Neural cell (in vitro differentiated cells): ENCODE results near the gene HOXA3. TPM values are rescaled to one million over a fixed set of nuclear protein-coding genes. Genes with fewer than 3 reads are reported as not detected.

Experiments used
- H2AFZ ChIP-seq: fragments of 200-600, 300-800 bp; sonication (generic), shearing (Covaris generic); 2 replicates; pipeline ENCODE4 v1.6.0; 2014; ENCODE audit warnings: low read depth, mild to moderate bottlenecking, antibody characterized with exemption, low read length, moderate library complexity
- H3F3A ChIP-seq: fragments of 200-600 bp; shearing (Covaris generic); 2 replicates; pipeline ENCODE4 v1.6.1; 2016; ENCODE audit warnings: mild to moderate bottlenecking, moderate library complexity, mixed read lengths, antibody characterized with exemption, low read length; ENCODE audit not compliant: insufficient read depth, poor library complexity, severe bottlenecking
- H3K27ac ChIP-seq: fragments of 200-600, 300-800 bp; sonication (generic), shearing (Covaris generic); 2 replicates; pipeline ENCODE4 v1.5.1; 2014; ENCODE audit warnings: mild to moderate bottlenecking, low read length, moderate library complexity
- H3K27me3 ChIP-seq: fragments of 300-800, 200-600 bp; sonication (generic), shearing (Covaris generic); 2 replicates; pipeline ENCODE4 v1.6.0; 2014; ENCODE audit warnings: mild to moderate bottlenecking, low read depth, low read length, moderate library complexity; ENCODE audit not compliant: insufficient read depth
- H3K36me3 ChIP-seq: fragments of 300-800, 200-600 bp; sonication (generic), shearing (Covaris generic); 2 replicates; pipeline ENCODE4 v1.5.1; 2014; ENCODE audit warnings: mild to moderate bottlenecking, antibody characterized with exemption, low read length, moderate library complexity; ENCODE audit not compliant: insufficient read depth
- H3K4me2 ChIP-seq: fragments of 300-800, 200-600 bp; sonication (generic), shearing (Covaris generic); 2 replicates; pipeline ENCODE4 v1.6.0; 2014; ENCODE audit warnings: mild to moderate bottlenecking, low read length
- H3K4me3 ChIP-seq: fragments of 300-800, 200-600 bp; sonication (generic), shearing (Covaris generic); 2 replicates; pipeline ENCODE4 v1.5.1; 2014; ENCODE audit warnings: mild to moderate bottlenecking, low read length, moderate library complexity
- H3K79me2 ChIP-seq: fragments of 200-600 bp; shearing (Covaris generic); replicated peaks from 2 replicates; pipeline ENCODE4 v1.6.0; 2014; ENCODE audit warnings: mild to moderate bottlenecking, low read length, moderate library complexity; ENCODE audit not compliant: insufficient read depth
- H3K9ac ChIP-seq: fragments of 300-800, 200-600 bp; sonication (generic), shearing (Covaris generic); 2 replicates; pipeline ENCODE4 v1.6.1; 2016; ENCODE audit warnings: mild to moderate bottlenecking, low read length, mixed read lengths
- H3K9me2 ChIP-seq: fragments of 200-600 bp; shearing (Covaris generic); 2 replicates; pipeline ENCODE4 v1.6.1; 2016; ENCODE audit warnings: mild to moderate bottlenecking, low read length, mixed read lengths; ENCODE audit not compliant: insufficient read depth
- H3K9me3 ChIP-seq: fragments of 200-600, 300-800 bp; sonication (generic), shearing (Covaris generic); 2 replicates; pipeline ENCODE4 v1.6.1; 2016; ENCODE audit warnings: mild to moderate bottlenecking, mixed run types, low read length, moderate library complexity, mixed read lengths
- H4K20me1 ChIP-seq: fragments of 200-600 bp; shearing (Covaris generic); 2 replicates; pipeline ENCODE4 v1.6.1; 2016; ENCODE audit warnings: mild to moderate bottlenecking, mixed run types; ENCODE audit not compliant: insufficient read depth
- CTCF ChIP-seq: fragments of 450-650 bp; IDR thresholded peaks from 2 replicates; pipeline ENCODE4 v1.5.1; 2014; ENCODE audit warnings: antibody characterized with exemption, mild to moderate bottlenecking, moderate library complexity; ENCODE audit not compliant: poor library complexity, severe bottlenecking
- EP300 ChIP-seq: fragments of 450-650 bp; conservative IDR thresholded peaks from 2 replicates; pipeline ENCODE4 v1.6.1; 2014; ENCODE audit warnings: antibody characterized with exemption, mild to moderate bottlenecking, moderate library complexity; ENCODE audit not compliant: poor library complexity, severe bottlenecking
- EZH2 ChIP-seq: fragments of 200-600, 300-800 bp; shearing (Covaris generic), sonication (generic); IDR thresholded peaks from 2 replicates; pipeline ENCODE4 v1.6.1; 2014; ENCODE audit warnings: antibody characterized with exemption, low read length, borderline replicate concordance, mild to moderate bottlenecking; ENCODE audit not compliant: insufficient read depth, poor library complexity, severe bottlenecking
- MXI1 ChIP-seq: fragments of 450-650 bp; conservative IDR thresholded peaks from 2 replicates; pipeline ENCODE4 v1.6.1; 2014; ENCODE audit warnings: antibody characterized with exemption, mild to moderate bottlenecking; ENCODE audit not compliant: poor library complexity, severe bottlenecking
- POLR2AphosphoS5 ChIP-seq: IDR thresholded peaks from 2 replicates; pipeline ENCODE4 v1.6.1; 2012
- RAD21 ChIP-seq: fragments of 450-650 bp; conservative IDR thresholded peaks from 2 replicates; pipeline ENCODE4 v1.6.1; 2014; ENCODE audit warnings: antibody characterized with exemption, mild to moderate bottlenecking, moderate library complexity
- REST ChIP-seq: IDR thresholded peaks from 2 replicates; pipeline ENCODE4 v1.6.1; 2012; ENCODE audit warnings: borderline replicate concordance
- SMC3 ChIP-seq: fragments of 450-650 bp; conservative IDR thresholded peaks from 2 replicates; pipeline ENCODE4 v1.6.1; 2014; ENCODE audit warnings: antibody characterized with exemption, mild to moderate bottlenecking, moderate library complexity; ENCODE audit not compliant: poor library complexity
- TAF1 ChIP-seq: IDR thresholded peaks from 2 replicates; pipeline ENCODE4 v1.6.1; 2012; ENCODE audit warnings: low read depth
- polyA plus RNA-seq: library from polyadenylated mRNA; depleted of rRNA; stranded (reverse); fragments of >200 nt; gene quantifications from 2 replicates; pipeline ENCODE4 v1.2.3, GENCODE V29; 2014

Gene HOXA3
- polyA plus RNA-seq, 1 donor from 2014 or later, result not detected

- H3K9ac ChIP-seq, result no peak overlapping the region
- H4K20me1 ChIP-seq, result no peaks in the 10 kb centered on the region
- no peak overlapping the region for H3K4me3 ChIP-seq
- TF ChIP-seq RAD21 (no peak), REST (no peak), MXI1 (no peak), POLR2AphosphoS5 (no peak), CTCF (no peak)
- peaks cover 7% of the 10 kb centered on the region for H3K9me3 ChIP-seq
- no peaks in the 10 kb centered on the region for H3K9me2 ChIP-seq
- no peak overlapping the region for H3K27ac ChIP-seq
- no peaks in the 10 kb centered on the region for H3K79me2 ChIP-seq
- no peak overlapping the region for H3K4me2 ChIP-seq
- no peaks in the 10 kb centered on the region for H3F3A ChIP-seq
- H3K36me3 ChIP-seq, result no peaks in the 10 kb centered on the region
- no peak overlapping the region for H2AFZ ChIP-seq
- H3K27me3 ChIP-seq, result peaks cover 100% of the 10 kb centered on the region
Measured at GRCh38 chr7:27172315-27172774, 20.0 kb upstream of the HOXA3 start.

DNA sequence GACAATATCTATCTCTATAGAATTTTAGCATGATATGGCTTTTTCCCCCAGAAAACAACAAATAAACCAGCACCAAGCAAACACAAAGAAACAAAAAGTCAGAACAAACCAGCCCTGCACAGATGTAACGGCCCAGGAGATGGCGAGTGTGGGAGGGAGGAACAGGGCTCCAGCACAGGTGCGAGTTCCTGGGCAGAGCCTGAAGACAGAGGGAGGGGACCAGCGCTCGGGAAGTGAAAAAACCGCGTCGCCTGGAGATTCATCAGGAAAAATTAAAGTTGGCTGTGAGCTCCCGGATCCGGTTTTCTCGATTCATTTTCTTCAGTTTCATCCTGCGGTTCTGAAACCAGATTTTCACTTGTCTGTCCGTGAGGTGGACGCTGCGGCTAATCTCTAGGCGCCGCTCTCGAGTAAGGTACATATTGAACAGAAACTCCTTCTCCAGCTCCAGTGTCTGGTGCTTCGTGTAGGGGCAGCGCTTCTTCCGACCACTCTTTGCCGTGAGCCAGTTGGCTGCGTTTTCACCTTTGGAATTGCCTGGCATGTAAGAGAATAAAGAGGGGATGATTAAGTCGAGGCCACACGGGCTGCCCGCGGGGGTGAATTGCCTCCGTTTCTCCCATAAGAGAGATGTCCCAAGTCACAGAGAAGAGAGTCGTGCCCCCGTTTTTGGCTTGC lies 19.4 kb upstream of the HOXA3 start:
- peaks cover 7% of the 10 kb centered on the region for H3K9me3 ChIP-seq
- TF ChIP-seq EZH2, result no peak
- H2AFZ ChIP-seq, result no peak overlapping the region
- no peak overlapping the region for H3K4me3 ChIP-seq
- H3F3A ChIP-seq, result no peaks in the 10 kb centered on the region
- no peak overlapping the region for H3K27ac ChIP-seq
- H3K36me3 ChIP-seq, result no peaks in the 10 kb centered on the region
- no peak overlapping the region for H3K4me2 ChIP-seq
- H3K9me2 ChIP-seq, result no peaks in the 10 kb centered on the region
- no peak overlapping the region for H3K9ac ChIP-seq
- no peaks in the 10 kb centered on the region for H4K20me1 ChIP-seq
- no peaks in the 10 kb centered on the region for H3K79me2 ChIP-seq
- H3K27me3 ChIP-seq, result peaks cover 100% of the 10 kb centered on the region

GRCh38 chr7:27171325-27171636 lies 18.9 kb upstream of the HOXA3 start:
- Histone ChIP-seq H3K36me3 (no peaks in the 10 kb centered on the region), H3K27ac (no peak overlapping the region), H3K9me2 (no peaks in the 10 kb centered on the region), H3K79me2 (no peaks in the 10 kb centered on the region), H3K4me3 (no peak overlapping the region), H3K9me3 (peaks cover 9% of the 10 kb centered on the region), H3K27me3 (peaks cover 100% of the 10 kb centered on the region), H3K9ac (no peak overlapping the region), H2AFZ (no peak overlapping the region), H3K4me2 (no peak overlapping the region), H3F3A (no peaks in the 10 kb centered on the region), H4K20me1 (no peaks in the 10 kb centered on the region)
- TF ChIP-seq TAF1, result no peak
- TF ChIP-seq SMC3, result no peak
- no peak for TF ChIP-seq REST
- TF ChIP-seq POLR2AphosphoS5, result no peak
- no peak for TF ChIP-seq EP300
- no peak for TF ChIP-seq RAD21
- TF ChIP-seq CTCF, result no peak
